K562 (cell line): ENCODE data around the gene G2E3. TPM values are rescaled to one million over a fixed set of nuclear protein-coding genes. Genes with fewer than 3 reads are reported as not detected.

Experiments
- ATAC-seq: fragments of 200-7000 bp; cut with Tn5 transposase; 3 replicates; pipeline ENCODE4 v1.9.1; 2020; ENCODE audit warnings: moderate library complexity
- BruUV-seq: library from RNA; stranded (reverse); fragments of 400-500 nt; replicated peaks from 2 replicates; lab custom pipeline; 2021; lab: Mats Ljungman, UMichigan
- CTCF ChIA-PET: fragments of 300-600 bp; formaldehyde crosslinking; extraction: SDS; loops from one replicate; lab custom pipeline; 2021; ENCODE audit warnings: low intra/inter-chr PET ratio; lab: Yijun Ruan, JAX
- POLR2A ChIA-PET: fragments of 300-600, 350-650 bp; sonication (Branson Sonifier 250); formaldehyde crosslinking; extraction: SDS; loops from one replicate; lab custom pipeline; 2021; ENCODE audit warnings: antibody characterized with exemption, inconsistent platforms; lab: Yijun Ruan, JAX
- DNase-seq, 4 experiments: peaks; one replicate each; pipeline versions ENCODE4 v3.0.0 to v3.0.0-alpha.2; 2011 to 2018; ENCODE audit warnings: low spot score in 3 of 4, mixed read lengths in 3 of 4; ENCODE audit errors: extremely low read depth in 1 of 4
- FAIRE-seq: peaks from 2 replicates; lab custom pipeline; 2011; peaks lifted over from hg19 to GRCh38; lab: Jason Lieb, UNC
- H2AFZ ChIP-seq: 2 replicates; pipeline ENCODE4 v1.6.0; 2011; ENCODE audit warnings: low read depth, low read length, control low read depth, inconsistent platforms
- H3K27ac ChIP-seq: fragments of 200-600 bp; 3 replicates; pipeline ENCODE4 v1.8.0; 2011; ENCODE audit warnings: low read depth, mild to moderate bottlenecking, control low read depth, inconsistent platforms, low read length, moderate library complexity, mixed read lengths; ENCODE audit errors: extremely low read depth
- H3K27me3 ChIP-seq, 2 experiments: fragments of 300-600 bp in 1 of 2; 2 replicates in 1 of 2; 3 replicates in 1 of 2; pipeline versions ENCODE4 v1.6.0 to v1.8.0; 2011; ENCODE audit warnings: inconsistent platforms in 2 of 2, low read length in 2 of 2, mild to moderate bottlenecking in 1 of 2, mixed read lengths in 1 of 2, moderate library complexity in 1 of 2; ENCODE audit not compliant: control insufficient read depth in 2 of 2, insufficient read depth in 2 of 2
- H3K36me3 ChIP-seq: fragments of 300-600 bp; 3 replicates; pipeline ENCODE4 v1.8.0; 2011; ENCODE audit warnings: mild to moderate bottlenecking, low read length, inconsistent platforms; ENCODE audit not compliant: control insufficient read depth, insufficient read depth
- H3K4me1 ChIP-seq, 2 experiments: fragments of 200-600 bp in 1 of 2; replicated peaks in 1 of 2; 2 replicates in 1 of 2; 3 replicates in 1 of 2; pipeline versions ENCODE4 v1.5.1 to v1.8.0; 2011; ENCODE audit warnings: inconsistent platforms in 2 of 2, low read length in 2 of 2, mild to moderate bottlenecking in 1 of 2, mixed read lengths in 1 of 2, moderate library complexity in 1 of 2; ENCODE audit not compliant: control insufficient read depth in 2 of 2, insufficient read depth in 2 of 2
- H3K4me2 ChIP-seq: 2 replicates; pipeline ENCODE4 v1.6.1; 2011; ENCODE audit warnings: low read length, control low read depth, inconsistent platforms, mixed read lengths; ENCODE audit not compliant: insufficient read depth
- H3K4me3 ChIP-seq: fragments of 200-600 bp; sonication (generic), shearing (Covaris generic); 2 replicates; pipeline ENCODE4 v1.5.1; 2016; ENCODE audit warnings: control low read depth, inconsistent platforms
- H3K79me2 ChIP-seq: fragments of 200-600 bp; 3 replicates; pipeline ENCODE4 v1.8.0; 2011; ENCODE audit warnings: low read length, inconsistent platforms; ENCODE audit not compliant: control insufficient read depth, insufficient read depth
- H3K9ac ChIP-seq, 2 experiments: 2 replicates each; pipeline versions ENCODE4 v1.6.0 to v1.6.1; 2011; ENCODE audit warnings: low read depth in 2 of 2, low read length in 2 of 2, control low read depth in 1 of 2, inconsistent platforms in 1 of 2, mild to moderate bottlenecking in 1 of 2, mixed read lengths in 1 of 2; ENCODE audit not compliant: insufficient read depth in 1 of 2
- H3K9me1 ChIP-seq: one replicate; pipeline ENCODE4 v1.6.0; 2011; ENCODE audit warnings: inconsistent platforms, mild to moderate bottlenecking, low read length, moderate library complexity; ENCODE audit not compliant: control insufficient read depth, insufficient read depth
- H3K9me3 ChIP-seq: replicated peaks from 2 replicates; pipeline ENCODE4 v1.5.1; 2011; ENCODE audit warnings: low read depth, low read length, inconsistent platforms; ENCODE audit not compliant: control insufficient read depth, insufficient read depth
- H4K20me1 ChIP-seq: replicated peaks from 2 replicates; pipeline ENCODE4 v1.6.1; 2011; ENCODE audit warnings: low read length, inconsistent platforms, mixed read lengths; ENCODE audit not compliant: control insufficient read depth, insufficient read depth
- ADNP ChIP-seq: fragments of 200-800 bp; sonication (Bioruptor generic); IDR thresholded peaks from 2 replicates; pipeline ENCODE4 v1.6.1; 2016; ENCODE audit warnings: missing genetic modification characterization, missing compliant biosample characterization
- MGA ChIP-seq: fragments of 450-650 bp; IDR thresholded peaks from 2 replicates; pipeline ENCODE4 v1.6.1; 2016; ENCODE audit warnings: mild to moderate bottlenecking, moderate library complexity
- NFIX ChIP-seq: fragments of 250-450 bp; sonication (Bioruptor Pico); IDR thresholded peaks from 2 replicates; pipeline ENCODE4 v1.4.0; 2020; ENCODE audit warnings: low read depth, mild to moderate bottlenecking, moderate library complexity
- PURB ChIP-seq: sonication (generic); formaldehyde crosslinking; IDR thresholded peaks from 2 replicates; pipeline ENCODE4 v1.9.0; 2021; ENCODE audit warnings: low read depth, mild to moderate bottlenecking, missing genetic modification reagents
- SETDB1 ChIP-seq: IDR thresholded peaks from one replicate; pipeline ENCODE4 v1.6.1; 2012; ENCODE audit warnings: low read length, control low read depth, inconsistent platforms
- WGBS: fragments of 100-300 bp; shearing (Covaris generic); methylation state at CpG from one replicate; pipeline ENCODE4 v1.1.6; 2016; ENCODE audit warnings: low coverage, mixed read lengths; ENCODE audit not compliant: insufficient coverage; ENCODE audit errors: missing lambda C conversion rate; 5-methylcytosine and 5-hydroxymethylcytosine counted together
- in situ Hi-C: fragments of 300-500 bp; cut with MboI; formaldehyde crosslinking; loops from 4 replicates; pipeline ENCODE4 v1.15.0; 2018; ENCODE audit warnings: inconsistent platforms, mixed read lengths
- intact Hi-C: fragments of 100-400 bp; cut with micrococcal nuclease; formaldehyde crosslinking; loops from 2 replicates; pipeline ENCODE4 v1.14.2; 2022
- polyA plus RNA-seq, 8 experiments: library from polyadenylated mRNA; depleted of rRNA in 4 of 8; stranded (reverse) in 5 of 8; unstranded in 3 of 8; fragments of >200 nt; fragmentation: Nextera tagmentation in 2 of 8; fragmentation: Illumina TruSeq in 1 of 8; extraction: Ambion mirVana in 2 of 8; extraction: Trizol in 1 of 8; gene quantifications; 2 replicates each; pipeline versions ENCODE4 v1.2.1 to v1.2.3, GENCODE V29; 2011 to 2014; ENCODE audit warnings: inconsistent platforms in 1 of 8, missing spikeins in 1 of 8
- total RNA-seq, 7 experiments: library from RNA; depleted of rRNA in 6 of 7; stranded (reverse); fragments of >200 nt in 6 of 7; fragmentation: Illumina TruSeq in 2 of 7; extraction: Trizol in 2 of 7; gene quantifications; 2 replicates each; pipeline versions ENCODE4 v1.2.1 to v1.2.3, GENCODE V29; 2011 to 2021; ENCODE audit warnings: low replicate concordance in 1 of 7
- TF ChIP-seq, protein P1 (sequence below), 2 experiments: fragments of 450-650 bp in 1 of 2; sonication (generic) in 1 of 2; formaldehyde crosslinking in 1 of 2; IDR thresholded peaks in 1 of 2; conservative IDR thresholded peaks in 1 of 2; 2 replicates each; pipeline versions ENCODE4 v1.6.1 to v1.8.1; 2016 to 2023; ENCODE audit warnings: mild to moderate bottlenecking in 2 of 2, moderate library complexity in 2 of 2, inconsistent platforms in 1 of 2, missing genetic modification reagents in 1 of 2

Gene G2E3
- total and polyA plus RNA-seq, 9 of the 15 experiments (the other 6 are each of a cell fraction or from before 2014, with no cell fraction given): 9.8 to 53.5 (median 24.7) TPM

- Histone ChIP-seq H3K4me2 (no peak overlapping the region), H3K36me3 (peaks cover 58% of the 10 kb centered on the region), H4K20me1 (no peaks in the 10 kb centered on the region), H3K4me3 (no peak overlapping the region), H3K27me3 (no peaks in the 10 kb centered on the region), H2AFZ (no peak overlapping the region), H3K9ac (no peak overlapping the region), H3K27ac (no peak overlapping the region), H3K4me1 (no peaks in the 10 kb centered on the region), H3K79me2 (no peaks in the 10 kb centered on the region), H3K9me3 (no peaks in the 10 kb centered on the region), H3K9me1 (no peaks in the 10 kb centered on the region)
- ATAC-seq (peak; percentile 88), FAIRE-seq (no peak), DNase-seq (peak in 3 of 4 experiments; percentile 10 to 68 (median 38))
- intact Hi-C loops: loop anchor here (1.0 to 10.0 kb wide), 2 partner anchors 49 to 236 kb away; no protein-coding TSS in a partner anchor
- WGBS: 43% methylated on average over 6 of the region's 6 CpGs
- BruUV-seq: no TSS peak
- ChIA-PET POLR2A (interaction anchor here (0.8 to 1.6 kb wide), 3 partner anchors 11 to 340 kb away, joined by 3 to 7 read pairs (median 3); partner anchors contain the start of gene SCFD1), CTCF (interaction anchor here (1.5 kb wide), 1 partner anchor 49 kb away, joined by 3 read pairs; no protein-coding TSS in a partner anchor)
- in situ Hi-C loops: no loop called here
- no peak for TF ChIP-seq PURB (CRISPR knock-in tag)
- TF ChIP-seq ADNP (tag): no peak
- TF ChIP-seq, protein P1, sequence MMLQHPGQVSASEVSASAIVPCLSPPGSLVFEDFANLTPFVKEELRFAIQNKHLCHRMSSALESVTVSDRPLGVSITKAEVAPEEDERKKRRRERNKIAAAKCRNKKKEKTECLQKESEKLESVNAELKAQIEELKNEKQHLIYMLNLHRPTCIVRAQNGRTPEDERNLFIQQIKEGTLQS (IDR thresholded peaks at IDR 0.05): peak; percentile 65
- TF ChIP-seq, protein P1 (CRISPR knock-in tag; conservative IDR thresholded peaks at IDR 0.05): no peak
- no peak for TF ChIP-seq SETDB1
- no peak for TF ChIP-seq MGA
- TF ChIP-seq NFIX (CRISPR knock-in tag): peak; percentile 42; the same call in 1 of the 2 replicates
These were observed 51.9 kb downstream of the G2E3 start for GRCh38 chr14:30610787-30611343.
